DMS 273 (cell line): ENCODE results near the gene THADA.

Source experiments
- DNase-seq: peaks from one replicate; lab custom pipeline; 2025; ENCODE audit not compliant: unreplicated experiment; lab: John Stamatoyannopoulos, UW

Gene THADA

DNA sequence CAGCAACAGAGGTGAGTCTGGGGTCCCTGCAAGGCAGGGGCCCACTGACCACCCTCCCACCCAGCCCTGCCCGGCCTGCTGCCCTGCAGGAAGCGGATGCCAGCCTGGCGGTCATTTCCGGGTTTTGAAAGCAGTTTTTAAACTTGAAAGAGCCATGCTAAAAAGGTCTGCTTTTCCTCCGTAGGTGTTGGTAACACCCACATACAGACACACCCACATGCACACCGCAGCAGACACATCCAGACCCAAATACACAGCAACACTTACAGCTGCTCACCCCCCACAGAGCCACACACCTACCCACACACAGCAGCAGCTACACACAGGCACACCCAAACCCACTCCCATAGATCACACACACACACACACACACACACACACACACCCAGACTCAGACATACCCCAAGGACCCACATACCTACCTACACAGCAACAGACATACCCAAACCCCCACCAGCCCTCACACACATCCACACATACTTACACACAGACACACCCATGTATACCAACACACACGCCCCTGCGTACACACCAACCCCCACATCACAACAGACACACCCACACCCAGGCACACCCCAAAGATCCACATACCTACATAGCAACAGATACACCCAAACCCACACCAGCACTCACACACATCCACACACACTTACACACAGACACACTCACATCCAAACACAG, 377.0 kb downstream of the THADA start:
- DNase-seq = peak; percentile 41

DNA sequence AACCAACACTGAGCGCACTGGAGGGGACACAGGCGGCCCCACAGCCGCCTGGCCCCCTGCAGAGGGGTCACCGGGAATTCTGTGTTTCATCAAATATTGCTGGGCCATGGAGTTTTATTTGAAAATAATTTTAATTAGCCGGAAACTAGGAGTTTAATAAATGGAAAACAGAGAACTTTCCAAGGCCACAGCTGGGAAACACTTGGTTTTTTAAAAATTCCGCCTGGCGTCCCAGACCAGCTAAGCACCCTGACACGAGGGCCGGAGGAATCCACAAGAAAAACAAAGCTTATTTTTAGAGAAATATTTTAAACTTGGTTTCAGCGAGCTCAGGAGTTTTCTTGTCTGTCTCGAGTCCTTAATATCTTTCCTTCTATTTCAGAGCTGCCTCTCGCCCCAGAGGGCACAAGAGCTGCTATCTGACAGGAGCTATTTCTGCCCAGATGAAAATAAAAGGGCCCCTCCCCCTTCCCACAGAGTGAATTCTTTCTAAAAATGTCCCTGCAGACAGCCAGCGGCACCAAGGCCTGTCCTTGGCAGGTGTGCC, 377.6 kb downstream of the THADA start:
- DNase-seq = peak; percentile 41

DNA sequence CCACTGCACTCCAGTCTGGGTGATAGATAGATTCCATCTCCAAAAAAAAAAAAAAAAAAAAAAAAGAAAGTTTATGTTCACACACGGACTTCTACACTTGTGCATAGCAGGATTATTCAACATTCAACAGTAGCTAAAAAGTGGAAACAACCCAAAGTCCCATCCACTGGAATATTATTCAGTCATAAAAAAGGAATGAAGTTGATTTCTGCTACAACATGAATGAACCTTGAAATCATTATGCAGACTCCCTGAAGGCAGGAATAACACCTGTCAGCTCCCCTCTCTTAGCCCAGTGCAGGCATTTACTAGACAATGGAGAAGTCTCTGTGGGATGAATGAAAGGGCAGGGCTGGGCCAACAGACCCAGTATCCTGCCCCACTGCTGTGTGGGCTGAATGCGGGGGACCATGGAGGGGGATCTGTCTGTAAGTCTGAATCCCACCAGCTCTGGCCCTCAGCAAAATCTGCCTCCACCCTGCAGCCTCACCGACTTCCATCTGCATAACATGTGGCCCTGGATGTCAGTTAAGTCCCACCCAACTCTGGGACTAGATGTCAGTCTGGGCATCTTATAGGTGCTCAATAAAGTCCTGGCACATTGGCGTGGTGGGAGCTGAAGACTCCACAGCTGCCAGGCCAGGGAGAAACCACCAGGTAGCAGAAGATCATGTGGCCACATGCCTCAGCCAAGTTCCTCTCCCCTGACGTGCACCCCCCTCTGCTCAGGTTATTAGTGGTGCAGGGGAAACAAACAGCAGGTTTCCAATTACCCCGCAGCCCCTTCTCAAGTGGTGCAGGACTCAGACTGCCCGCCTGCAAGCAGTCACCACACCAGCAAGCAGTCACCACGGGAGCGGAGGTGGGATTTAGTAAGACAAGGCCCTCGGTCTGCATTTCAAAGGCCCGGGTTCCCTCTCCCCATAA, 378.3 kb downstream of the THADA start:
- peak; percentile 31 for DNase-seq

GRCh38 chr2:43216629-43217028, 379.2 kb downstream of the THADA start:
- no peak for DNase-seq

DNA sequence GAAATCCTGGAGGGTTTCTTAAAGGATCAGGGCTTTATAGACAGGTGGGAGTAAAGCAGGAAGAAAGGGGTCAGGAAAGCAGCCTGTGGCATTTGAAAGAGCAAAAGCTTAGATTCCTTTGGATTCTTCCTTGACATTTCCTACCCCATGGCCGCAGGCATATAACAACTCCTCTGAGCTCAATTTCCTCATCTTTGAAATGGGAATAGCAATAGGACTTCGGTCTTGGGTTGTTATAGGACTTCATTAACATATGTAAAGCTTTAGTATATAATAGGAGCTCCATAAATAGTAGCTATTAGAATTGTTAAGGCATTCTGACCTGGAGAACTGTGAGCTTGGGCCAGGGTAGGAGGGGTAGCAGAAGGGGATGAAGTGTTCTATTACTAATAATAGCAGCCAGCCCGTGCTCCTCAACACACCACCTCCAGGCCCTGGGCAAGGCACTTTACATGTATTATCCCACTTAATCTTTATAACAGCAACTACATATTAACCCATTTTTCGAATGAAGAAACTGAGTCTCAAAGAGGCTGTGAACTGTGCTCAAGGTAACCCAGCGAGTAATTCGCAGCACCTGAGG, 380.1 kb downstream of the THADA start:
- no peak for DNase-seq

DNA sequence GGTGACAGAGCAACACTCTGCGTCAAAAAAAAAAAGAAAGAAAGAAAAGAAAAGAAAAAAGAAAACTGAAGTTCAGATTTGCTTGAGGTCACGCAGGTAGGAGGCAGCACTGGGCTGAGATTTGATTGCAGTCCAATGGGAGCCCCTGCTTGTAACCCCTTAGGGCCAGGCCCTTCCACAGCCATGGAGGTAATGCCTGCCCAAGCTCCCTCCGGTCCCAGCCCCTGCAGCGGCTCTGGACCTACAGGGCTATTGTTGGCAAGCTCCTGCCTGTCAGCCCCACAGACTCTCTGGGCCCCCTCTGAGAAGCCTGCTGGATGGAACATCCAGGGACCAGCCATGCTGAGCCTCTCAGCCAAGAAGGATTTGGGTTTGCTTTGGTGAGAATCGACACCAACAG, 381.6 kb downstream of the THADA start:
- DNase-seq = no peak

DNA sequence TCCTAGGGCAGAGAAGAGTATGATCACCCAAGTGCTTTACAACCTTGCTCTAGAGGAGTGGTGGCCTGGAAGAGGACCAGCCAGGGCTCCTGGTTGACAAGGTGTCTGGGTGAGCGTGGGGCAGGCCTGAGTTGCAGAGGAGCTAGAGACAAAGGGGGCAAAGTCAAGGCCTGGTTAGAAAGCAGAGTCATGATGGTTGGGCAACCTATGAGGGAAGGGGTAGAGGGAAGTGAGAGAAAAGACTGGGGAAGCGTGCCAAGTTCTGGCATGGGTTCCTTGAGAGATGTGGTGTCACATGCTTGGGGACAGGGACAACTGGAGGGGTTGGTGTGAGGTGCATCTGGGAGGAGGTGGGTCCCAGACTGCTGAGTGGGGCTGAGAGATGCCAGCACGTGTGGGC, 382.9 kb downstream of the THADA start:
- DNase-seq = no peak

DNA sequence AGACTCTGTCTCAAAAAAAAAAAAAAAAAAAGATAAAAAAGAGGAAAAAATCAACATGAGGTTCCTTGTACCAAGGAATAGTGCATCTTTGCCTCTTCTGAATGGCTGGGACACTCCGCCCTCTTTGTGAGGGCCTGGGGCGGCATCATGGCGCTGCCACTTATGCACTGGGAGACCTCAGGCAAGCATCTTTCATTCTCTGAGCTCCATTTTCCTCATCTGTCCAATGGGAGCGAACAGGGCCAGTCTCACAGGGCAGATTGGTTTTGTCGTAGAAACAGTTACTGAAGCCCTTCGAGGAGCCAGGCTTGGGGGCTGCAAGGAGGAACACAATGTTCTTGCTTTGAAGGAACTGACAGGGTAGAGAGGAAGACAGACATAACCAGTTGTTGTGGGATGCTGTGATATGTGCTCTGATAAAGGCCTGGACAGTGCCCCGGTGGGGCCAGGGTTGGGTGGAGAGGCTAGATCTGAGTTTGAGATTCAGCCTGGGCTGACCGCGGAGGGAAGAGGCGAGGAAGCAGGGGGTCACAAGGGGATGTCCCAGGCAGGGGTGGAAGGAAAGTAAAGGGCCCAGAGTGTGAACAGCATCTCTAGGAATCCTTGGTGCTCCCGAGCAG, 383.5 kb downstream of the THADA start:
- no peak for DNase-seq

- DNase-seq = no peak
Observed at GRCh38 chr2:43210467-43211303, 385.2 kb downstream of the THADA start.

- DNase-seq = no peak
Observed at GRCh38 chr2:43210125-43210466, 385.7 kb downstream of the THADA start.

GRCh38 chr2:43209204-43209717, 386.6 kb downstream of the THADA start:
- no peak for DNase-seq

DNA sequence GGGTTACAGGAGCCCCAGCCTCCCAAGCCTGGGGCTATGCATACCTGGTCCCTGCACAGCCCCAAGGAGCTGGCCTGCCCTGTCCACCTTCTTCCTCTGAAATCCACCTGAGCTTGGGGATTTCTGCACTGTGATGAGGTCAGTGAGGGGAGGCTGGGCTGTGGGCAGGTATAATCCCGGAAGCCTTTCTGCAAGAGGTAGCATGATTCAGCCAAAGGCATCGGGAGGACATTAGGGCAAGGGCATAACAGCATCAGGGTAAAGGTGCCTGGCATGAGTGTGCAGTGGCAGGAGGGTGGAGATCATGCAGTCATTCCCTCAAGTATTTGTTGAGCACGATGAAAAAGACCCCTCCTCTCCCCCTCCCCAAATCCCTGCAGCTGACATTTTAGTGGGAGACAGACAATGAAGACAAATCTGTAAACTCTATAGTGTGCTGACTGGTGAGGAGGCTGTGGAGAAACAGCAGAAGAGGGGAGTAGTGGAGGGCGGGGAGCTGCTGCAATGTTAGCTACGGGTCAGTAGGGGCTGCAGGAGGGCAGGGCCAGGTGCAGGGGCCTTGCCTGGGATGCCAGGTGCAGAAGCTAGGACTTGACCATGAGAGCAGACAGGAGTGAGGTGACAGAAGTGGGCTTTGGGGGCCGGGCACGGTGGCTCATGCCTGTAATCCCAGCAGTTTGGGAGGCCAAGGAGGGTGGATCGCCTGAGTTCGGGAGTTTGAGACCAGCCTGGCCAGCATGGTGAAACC, 388.1 kb downstream of the THADA start:
- DNase-seq = no peak

- no peak for DNase-seq
Observed at GRCh38 chr2:43206602-43207001, 389.2 kb downstream of the THADA start.

- no peak for DNase-seq
Observed at GRCh38 chr2:43203373-43203772, 392.5 kb downstream of the THADA start.

- no peak for DNase-seq
Observed at GRCh38 chr2:43202289-43202688, 393.5 kb downstream of the THADA start.

DNA sequence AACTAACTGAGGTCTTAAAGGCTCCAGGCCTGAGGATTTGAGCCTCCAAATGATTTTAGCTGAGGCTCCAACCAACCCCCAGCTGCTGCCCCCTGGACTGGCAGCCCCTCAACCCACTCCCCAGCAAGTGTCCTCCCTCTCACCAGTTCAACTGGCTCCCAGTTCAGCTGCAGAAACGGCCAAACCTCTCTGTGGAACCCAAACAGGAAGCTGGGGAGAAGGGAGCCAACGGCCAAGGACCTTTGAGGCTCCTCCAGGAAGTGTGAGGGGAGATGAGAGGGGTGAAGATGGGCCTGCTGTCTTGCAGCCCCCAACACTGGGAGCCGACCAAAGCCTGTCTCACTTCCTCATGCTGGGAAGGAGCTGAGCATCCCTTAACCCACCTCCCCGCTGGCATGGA, 394.3 kb downstream of the THADA start:
- no peak for DNase-seq

GRCh38 chr2:43201016-43201415, 394.8 kb downstream of the THADA start:
- DNase-seq = no peak

GRCh38 chr2:43199492-43200488, 396.0 kb downstream of the THADA start:
- no peak for DNase-seq
